GM12878 (cell line): ENCODE measurements around the gene WDR86. TPM values are rescaled to one million over a fixed set of nuclear protein-coding genes. Genes with fewer than 3 reads are reported as not detected.

Source experiments
- ATAC-seq: fragments of 200-7000 bp; cut with Tn5 transposase; 3 replicates; pipeline ENCODE4 v1.9.1; 2020; ENCODE audit warnings: mild to moderate bottlenecking, moderate library complexity
- BruUV-seq: library from RNA; stranded (reverse); fragments of 400-500 nt; replicated peaks from 2 replicates; lab custom pipeline; 2021; lab: Mats Ljungman, UMichigan
- CTCF ChIA-PET: fragments of 300-600 bp; sonication (Branson Sonifier 250); formaldehyde crosslinking; extraction: SDS; loops from one replicate; lab custom pipeline; 2021; ENCODE audit warnings: inconsistent platforms; lab: Yijun Ruan, JAX
- POLR2A ChIA-PET: fragments of 350-600 bp; formaldehyde crosslinking; extraction: SDS; loops from one replicate; lab custom pipeline; 2021; ENCODE audit warnings: inconsistent platforms; lab: Charles Lee
- RAD21 ChIA-PET: fragments of 300-600 bp; sonication (Branson Sonifier 250); formaldehyde crosslinking; loops from one replicate; lab custom pipeline; 2023; ENCODE audit warnings: antibody characterized with exemption; ENCODE audit not compliant: unreplicated experiment; lab: Charles Lee
- SMC1A ChIA-PET: fragments of 300-600 bp; sonication (Branson Sonifier 250); formaldehyde crosslinking; loops from one replicate; lab custom pipeline; 2023; ENCODE audit not compliant: unreplicated experiment, uncharacterized antibody; lab: Charles Lee
- DNase-seq: peaks from one replicate; pipeline ENCODE4 v3.0.0-alpha.2; 2011; ENCODE audit warnings: low read depth, low spot score
- FAIRE-seq: peaks from 3 replicates; lab custom pipeline; 2011; peaks lifted over from hg19 to GRCh38; lab: Jason Lieb, UNC
- H2AFZ ChIP-seq: 2 replicates; pipeline ENCODE4 v1.6.0; 2011; ENCODE audit warnings: low read depth, low read length, control low read depth; ENCODE audit not compliant: control insufficient read depth
- H3K27ac ChIP-seq: 2 replicates; pipeline ENCODE4 v1.5.1; 2011; ENCODE audit warnings: control low read depth; ENCODE audit not compliant: control insufficient read depth, insufficient read depth
- H3K27me3 ChIP-seq, 2 experiments: replicated peaks in 1 of 2; 2 replicates each; pipeline versions ENCODE4 v1.6.0 to v1.6.1; 2011; ENCODE audit warnings: low read length in 1 of 2; ENCODE audit not compliant: control insufficient read depth in 2 of 2, insufficient read depth in 2 of 2
- H3K36me3 ChIP-seq, 2 experiments: 2 replicates each; pipeline ENCODE4 v1.5.1; 2011; ENCODE audit warnings: low read length in 1 of 2; ENCODE audit not compliant: control insufficient read depth in 2 of 2, insufficient read depth in 2 of 2
- H3K4me1 ChIP-seq: 2 replicates; pipeline ENCODE4 v1.6.1; 2011; ENCODE audit warnings: mild to moderate bottlenecking, low read length, moderate library complexity, mixed read lengths; ENCODE audit not compliant: control insufficient read depth, insufficient read depth
- H3K4me2 ChIP-seq: 2 replicates; pipeline ENCODE4 v1.6.0; 2011; ENCODE audit warnings: control low read depth; ENCODE audit not compliant: control insufficient read depth, insufficient read depth
- H3K4me3 ChIP-seq: fragments of 200-600 bp; sonication (generic); 2 replicates; pipeline ENCODE4 v1.5.1; 2016
- H3K79me2 ChIP-seq: 2 replicates; pipeline ENCODE4 v1.6.0; 2011; ENCODE audit warnings: low read length; ENCODE audit not compliant: control insufficient read depth, insufficient read depth
- H3K9ac ChIP-seq: 2 replicates; pipeline ENCODE4 v1.8.0; 2011; ENCODE audit warnings: low read length, control low read depth, mixed read lengths; ENCODE audit not compliant: control insufficient read depth, insufficient read depth
- H3K9me3 ChIP-seq: replicated peaks from 3 replicates; pipeline ENCODE4 v1.5.1; 2011; ENCODE audit warnings: mild to moderate bottlenecking, low read length; ENCODE audit not compliant: control insufficient read depth, insufficient read depth
- H4K20me1 ChIP-seq: 2 replicates; pipeline ENCODE4 v1.6.0; 2011; ENCODE audit not compliant: control insufficient read depth, insufficient read depth
- FOXM1 ChIP-seq: IDR thresholded peaks from 2 replicates; pipeline ENCODE4 v1.6.1; 2012; ENCODE audit warnings: low read depth, mild to moderate bottlenecking, inconsistent platforms, low read length, moderate library complexity
- HCFC1 ChIP-seq: fragments of 150-350 bp; IDR thresholded peaks from 2 replicates; pipeline ENCODE4 v1.6.1; 2014; ENCODE audit warnings: low read length
- MYC ChIP-seq: IDR thresholded peaks from 2 replicates; pipeline ENCODE4 v1.6.1; 2011; ENCODE audit warnings: mild to moderate bottlenecking, low read length, moderate library complexity, inconsistent platforms; ENCODE audit not compliant: insufficient read depth, insufficient replicate concordance, insufficient read length, severe bottlenecking
- NFXL1 ChIP-seq: fragments of 450-650 bp; IDR thresholded peaks from 2 replicates; pipeline ENCODE4 v1.6.1; 2017; ENCODE audit warnings: antibody characterized with exemption, mild to moderate bottlenecking, borderline replicate concordance
- PML ChIP-seq: IDR thresholded peaks from 2 replicates; pipeline ENCODE4 v1.6.1; 2012; ENCODE audit warnings: low read length, inconsistent platforms
- SP1 ChIP-seq: IDR thresholded peaks from one replicate; pipeline ENCODE4 v1.6.1; 2011; ENCODE audit warnings: low read depth, low read length
- SUPT20H ChIP-seq: IDR thresholded peaks from 2 replicates; pipeline ENCODE4 v1.6.1; 2011; ENCODE audit warnings: low read depth, mild to moderate bottlenecking, low read length, moderate library complexity, borderline replicate concordance; ENCODE audit not compliant: control insufficient read depth
- YBX1 ChIP-seq: fragments of 450-650 bp; IDR thresholded peaks from 2 replicates; pipeline ENCODE4 v1.6.1; 2016; ENCODE audit warnings: antibody characterized with exemption
- ZSCAN29 ChIP-seq: fragments of 450-650 bp; IDR thresholded peaks from 2 replicates; pipeline ENCODE4 v1.6.1; 2017; ENCODE audit warnings: mild to moderate bottlenecking, moderate library complexity
- WGBS: methylation state at CpG from one replicate; pipeline ENCODE4 v1.1.6; 2016; ENCODE audit warnings: low lambda C conversion rate; ENCODE audit not compliant: insufficient replicate concordance, insufficient coverage; ENCODE audit errors: missing lambda C conversion rate; 5-methylcytosine and 5-hydroxymethylcytosine counted together
- in situ Hi-C: fragments of 300-500 bp; cut with MboI; formaldehyde crosslinking; loops from 9 replicates; pipeline ENCODE4 v1.14.3; 2018; ENCODE audit warnings: mixed read lengths
- intact Hi-C: fragments of 100-400 bp; cut with micrococcal nuclease; formaldehyde crosslinking; loops from one replicate; pipeline ENCODE4 v1.14.2; 2022; ENCODE audit not compliant: unreplicated experiment
- polyA plus RNA-seq, 11 experiments: library from polyadenylated mRNA; depleted of rRNA in 4 of 11; unstranded in 6 of 11; stranded (reverse) in 5 of 11; fragments of >200 nt; fragmentation: Nextera tagmentation in 4 of 11; fragmentation: Illumina TruSeq in 1 of 11; extraction: Ambion mirVana in 4 of 11; extraction: Trizol in 1 of 11; gene quantifications; 1 replicate in 1 of 11; 2 replicates in 10 of 11; pipeline versions ENCODE4 v1.2.1 to v1.2.3, GENCODE V29; 2011 to 2016; ENCODE audit warnings: inconsistent platforms in 2 of 11, missing spikeins in 2 of 11, low read depth in 1 of 11
- total RNA-seq, 4 experiments: library from RNA; depleted of rRNA in 3 of 4; stranded (reverse); fragments of >200 nt in 3 of 4; fragmentation: Illumina TruSeq in 1 of 4; extraction: Trizol in 1 of 4; gene quantifications; 2 replicates each; pipeline versions ENCODE4 v1.2.1 to v1.2.3, GENCODE V29; 2013 to 2021
- TF ChIP-seq, protein P1 (sequence below): fragments of 450-650 bp; IDR thresholded peaks from 2 replicates; pipeline ENCODE4 v1.6.1; 2017; ENCODE audit warnings: mild to moderate bottlenecking, low read depth, inconsistent platforms; ENCODE audit not compliant: poor library complexity, severe bottlenecking
- TF ChIP-seq, protein P2 (sequence below): IDR thresholded peaks from 2 replicates; pipeline ENCODE4 v1.6.1; 2012; ENCODE audit warnings: low read depth, low read length, improper control_type of control experiment
- TF ChIP-seq, protein P3 (sequence below): fragments of 450-650 bp; IDR thresholded peaks from 2 replicates; pipeline ENCODE4 v1.6.1; 2014; ENCODE audit warnings: mild to moderate bottlenecking

WDR86 gene
- total and polyA plus RNA-seq, 10 of the 15 experiments (the other 5 are each of a cell fraction or from before 2014, with no cell fraction given), result 0.05 to 0.19 (median 0.15) TPM; not detected in 7

DNA sequence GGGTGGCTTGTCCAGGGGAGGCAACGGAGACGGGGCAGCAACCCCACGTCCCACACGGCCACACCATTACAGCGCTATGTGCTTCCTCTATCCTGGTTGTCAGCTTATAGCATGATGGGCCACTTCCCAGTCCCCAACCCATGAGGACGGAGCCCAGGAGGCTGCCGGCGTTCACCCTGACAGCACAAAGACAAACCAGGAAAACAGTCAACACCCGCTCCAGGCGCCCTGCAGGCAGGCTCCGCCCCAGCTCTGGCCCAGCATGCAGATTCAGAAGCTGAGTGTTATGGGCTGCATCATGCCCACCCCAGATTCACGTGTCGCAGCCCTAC is 14.8 kb downstream of the WDR86 start:
- ChIA-PET POLR2A (no interaction called here), CTCF (no interaction called here), SMC1A (no interaction called here), RAD21 (no interaction called here)
- H3K9me3 ChIP-seq, result no peaks in the 10 kb centered on the region; the same call in 2 of the 3 replicates
- in situ Hi-C loops (no loop called here), intact Hi-C loops (no loop called here)
- no peaks in the 10 kb centered on the region; a peak in 1 of 4 replicates for H3K27me3 ChIP-seq
- FAIRE-seq (no peak), DNase-seq (no peak), ATAC-seq (no peak)
- peaks cover 2% of the 10 kb centered on the region for H3K4me1 ChIP-seq
- H3K9ac ChIP-seq, result no peak overlapping the region
- H3K79me2 ChIP-seq, result no peaks in the 10 kb centered on the region
- TF ChIP-seq SUPT20H, result no peak
- H3K27ac ChIP-seq, result no peak overlapping the region
- WGBS, result 47% methylated on average over 13 of the region's 13 CpGs
- no peak overlapping the region for H2AFZ ChIP-seq
- H3K4me3 ChIP-seq, result no peak overlapping the region
- no peaks in the 10 kb centered on the region for H3K36me3 ChIP-seq
- H3K4me2 ChIP-seq, result no peak overlapping the region
- no peaks in the 10 kb centered on the region for H4K20me1 ChIP-seq
- BruUV-seq, result no TSS peak

DNA sequence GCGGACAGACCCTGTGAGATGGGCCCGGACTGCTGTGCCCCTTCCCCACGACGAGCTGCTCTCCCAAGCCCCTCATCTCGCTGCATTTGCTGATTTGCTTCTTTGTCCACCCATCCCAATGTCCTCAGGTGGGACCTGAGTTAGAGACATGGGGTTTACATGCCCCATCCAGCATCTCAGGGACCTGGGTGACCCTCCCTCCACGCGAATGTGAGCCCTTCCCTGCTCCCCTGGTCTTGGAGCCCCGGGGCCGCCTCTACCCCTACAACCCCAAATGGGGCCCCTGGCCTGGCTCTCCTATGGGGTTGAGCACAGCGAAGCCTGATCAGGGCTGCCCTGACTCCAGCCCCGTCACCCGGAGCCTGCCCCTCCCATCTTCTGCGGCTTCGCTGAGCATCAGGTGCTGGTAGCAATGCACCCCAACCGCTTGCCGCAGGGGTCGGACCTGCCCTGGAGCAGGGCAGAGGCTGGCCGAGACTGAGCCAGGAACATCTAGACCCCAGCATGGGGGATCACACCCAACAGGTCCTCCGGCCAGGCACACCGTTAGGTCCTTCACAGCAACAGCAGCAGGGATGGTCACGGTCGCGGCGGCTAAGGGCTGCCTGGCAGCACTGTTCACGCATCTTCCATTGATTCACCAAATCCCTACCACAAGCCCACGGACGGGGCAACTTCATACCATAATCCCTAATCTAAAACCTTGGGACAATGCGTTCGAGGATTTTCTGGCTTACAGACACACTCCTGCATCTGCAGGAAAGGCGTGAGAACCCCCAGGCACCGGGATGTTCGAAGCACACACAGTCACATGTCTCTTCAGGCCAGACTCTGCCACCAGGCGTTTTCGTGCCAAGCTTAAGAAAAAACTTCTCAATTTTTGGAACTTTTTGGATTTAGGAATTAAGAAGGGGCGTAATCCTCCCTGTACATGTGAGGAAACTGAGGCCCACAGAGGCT is 15.5 kb downstream of the WDR86 start:
- ATAC-seq (no peak), FAIRE-seq (no peak), DNase-seq (no peak)
- no peaks in the 10 kb centered on the region for H3K36me3 ChIP-seq
- no peak overlapping the region for H2AFZ ChIP-seq
- H3K9me3 ChIP-seq, result no peaks in the 10 kb centered on the region; the same call in 2 of the 3 replicates
- H3K4me1 ChIP-seq, result no peaks in the 10 kb centered on the region
- intact Hi-C loops (no loop called here), in situ Hi-C loops (no loop called here)
- ChIA-PET CTCF (no interaction called here), SMC1A (interaction anchor here (1.0 kb wide), 1 partner anchor 364 kb away, joined by 3 read pairs; no protein-coding TSS in a partner anchor), POLR2A (no interaction called here), RAD21 (no interaction called here)
- no peak overlapping the region for H3K4me3 ChIP-seq
- no peaks in the 10 kb centered on the region for H3K79me2 ChIP-seq
- H4K20me1 ChIP-seq, result no peaks in the 10 kb centered on the region
- BruUV-seq, result no TSS peak
- no peak overlapping the region for H3K9ac ChIP-seq
- no peaks in the 10 kb centered on the region; a peak in 1 of 4 replicates for H3K27me3 ChIP-seq
- H3K27ac ChIP-seq, result no peak overlapping the region
- WGBS, result 61% methylated on average over 34 of the region's 35 CpGs
- no peak overlapping the region for H3K4me2 ChIP-seq
- TF ChIP-seq SP1 (no peak), HCFC1 (no peak), MYC (no peak), YBX1 (no peak), NFXL1 (no peak), FOXM1 (no peak), ZSCAN29 (no peak), PML (no peak)
- TF ChIP-seq, protein P1, sequence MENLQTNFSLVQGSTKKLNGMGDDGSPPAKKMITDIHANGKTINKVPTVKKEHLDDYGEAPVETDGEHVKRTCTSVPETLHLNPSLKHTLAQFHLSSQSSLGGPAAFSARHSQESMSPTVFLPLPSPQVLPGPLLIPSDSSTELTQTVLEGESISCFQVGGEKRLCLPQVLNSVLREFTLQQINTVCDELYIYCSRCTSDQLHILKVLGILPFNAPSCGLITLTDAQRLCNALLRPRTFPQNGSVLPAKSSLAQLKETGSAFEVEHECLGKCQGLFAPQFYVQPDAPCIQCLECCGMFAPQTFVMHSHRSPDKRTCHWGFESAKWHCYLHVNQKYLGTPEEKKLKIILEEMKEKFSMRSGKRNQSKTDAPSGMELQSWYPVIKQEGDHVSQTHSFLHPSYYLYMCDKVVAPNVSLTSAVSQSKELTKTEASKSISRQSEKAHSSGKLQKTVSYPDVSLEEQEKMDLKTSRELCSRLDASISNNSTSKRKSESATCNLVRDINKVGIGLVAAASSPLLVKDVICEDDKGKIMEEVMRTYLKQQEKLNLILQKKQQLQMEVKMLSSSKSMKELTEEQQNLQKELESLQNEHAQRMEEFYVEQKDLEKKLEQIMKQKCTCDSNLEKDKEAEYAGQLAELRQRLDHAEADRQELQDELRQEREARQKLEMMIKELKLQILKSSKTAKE, result no peak
- TF ChIP-seq, protein P2, sequence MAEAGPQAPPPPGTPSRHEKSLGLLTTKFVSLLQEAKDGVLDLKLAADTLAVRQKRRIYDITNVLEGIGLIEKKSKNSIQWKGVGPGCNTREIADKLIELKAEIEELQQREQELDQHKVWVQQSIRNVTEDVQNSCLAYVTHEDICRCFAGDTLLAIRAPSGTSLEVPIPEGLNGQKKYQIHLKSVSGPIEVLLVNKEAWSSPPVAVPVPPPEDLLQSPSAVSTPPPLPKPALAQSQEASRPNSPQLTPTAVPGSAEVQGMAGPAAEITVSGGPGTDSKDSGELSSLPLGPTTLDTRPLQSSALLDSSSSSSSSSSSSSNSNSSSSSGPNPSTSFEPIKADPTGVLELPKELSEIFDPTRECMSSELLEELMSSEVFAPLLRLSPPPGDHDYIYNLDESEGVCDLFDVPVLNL, result no peak
- TF ChIP-seq, protein P3, sequence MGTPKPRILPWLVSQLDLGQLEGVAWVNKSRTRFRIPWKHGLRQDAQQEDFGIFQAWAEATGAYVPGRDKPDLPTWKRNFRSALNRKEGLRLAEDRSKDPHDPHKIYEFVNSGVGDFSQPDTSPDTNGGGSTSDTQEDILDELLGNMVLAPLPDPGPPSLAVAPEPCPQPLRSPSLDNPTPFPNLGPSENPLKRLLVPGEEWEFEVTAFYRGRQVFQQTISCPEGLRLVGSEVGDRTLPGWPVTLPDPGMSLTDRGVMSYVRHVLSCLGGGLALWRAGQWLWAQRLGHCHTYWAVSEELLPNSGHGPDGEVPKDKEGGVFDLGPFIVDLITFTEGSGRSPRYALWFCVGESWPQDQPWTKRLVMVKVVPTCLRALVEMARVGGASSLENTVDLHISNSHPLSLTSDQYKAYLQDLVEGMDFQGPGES, result no peak
